ENCODE measurements around the gene PTPRR.

- no peak for TF ChIP-seq FOXA2 (IDR thresholded peaks at IDR 0.05)
- TF ChIP-seq REST (IDR thresholded peaks at IDR 0.05), result no peak
- TF ChIP-seq CTCF (IDR thresholded peaks at IDR 0.05; ENCODE audit: low read depth, low read length, missing input control), result no peak
- no peak for TF ChIP-seq YY1 (IDR thresholded peaks at IDR 0.05)
- no peak for TF ChIP-seq ZBTB33 (IDR thresholded peaks at IDR 0.05)
- TF ChIP-seq RXRA (IDR thresholded peaks at IDR 0.05), result no peak
- no peak for TF ChIP-seq FOXA1 (IDR thresholded peaks at IDR 0.05)
- no peak for TF ChIP-seq EGR1 (IDR thresholded peaks at IDR 0.05; ENCODE audit: low read depth in 2 of 2)
- no peak for TF ChIP-seq HNF4A (conservative IDR thresholded peaks at IDR 0.05)
- TF ChIP-seq MAX (IDR thresholded peaks at IDR 0.05), result no peak
- no peak for TF ChIP-seq RAD21 (IDR thresholded peaks at IDR 0.05)
- no peak for TF ChIP-seq SP1 (IDR thresholded peaks at IDR 0.05)
- no peak for TF ChIP-seq TAF1 (conservative IDR thresholded peaks at IDR 0.05)
- TF ChIP-seq JUND (IDR thresholded peaks at IDR 0.05), result no peak
Measured at GRCh38 chr12:70966046-70966445, 45.5 kb upstream of the PTPRR start.

Measured in liver (tissue), 3 donors.